ENCODE measurements around the gene VSNL1. TPM values are rescaled to one million over a fixed set of nuclear protein-coding genes. Genes with fewer than 3 reads are reported as not detected.

VSNL1 gene
- total RNA-seq, 1 donor, result 0.36 TPM

- H2AFZ ChIP-seq (ENCODE audit: low read length), result no peak overlapping the region
- peaks cover 7% of the 10 kb centered on the region for H3K4me1 ChIP-seq (ENCODE audit: insufficient read depth, low read length)
- no peak overlapping the region for H3K4me3 ChIP-seq (ENCODE audit: insufficient read depth, low read length)
- H3K4me2 ChIP-seq (ENCODE audit: insufficient read depth, low read length), result no peak overlapping the region
- no peak for TF ChIP-seq CTCF (IDR thresholded peaks at IDR 0.05; ENCODE audit: extremely low read depth, low read depth, low read length)
- no peak for DNase-seq (ENCODE audit: insufficient read length, low spot score, missing footprints)
- no peaks in the 10 kb centered on the region for H3K27me3 ChIP-seq (ENCODE audit: insufficient read depth, low read length)
- no peak overlapping the region for H3K27ac ChIP-seq (ENCODE audit: low read depth, low read length)
- H3K79me2 ChIP-seq (ENCODE audit: insufficient read depth, low read length), result no peaks in the 10 kb centered on the region
- H4K20me1 ChIP-seq (ENCODE audit: insufficient read depth, low read length), result no peaks in the 10 kb centered on the region
- H3K36me3 ChIP-seq (ENCODE audit: insufficient read depth, low read length), result no peaks in the 10 kb centered on the region
- H3K9me3 ChIP-seq (ENCODE audit: low read depth, low read length), result no peaks in the 10 kb centered on the region
These were observed 52.4 kb downstream of the VSNL1 start for GRCh38 chr2:17592731-17593409.

- no peak overlapping the region for H3K27ac ChIP-seq (ENCODE audit: low read depth, low read length)
- DNase-seq (ENCODE audit: insufficient read length, low spot score, missing footprints), result no peak
- no peaks in the 10 kb centered on the region for H3K9me3 ChIP-seq (ENCODE audit: low read depth, low read length)
- peaks cover 7% of the 10 kb centered on the region for H3K4me1 ChIP-seq (ENCODE audit: insufficient read depth, low read length)
- H3K36me3 ChIP-seq (ENCODE audit: insufficient read depth, low read length), result no peaks in the 10 kb centered on the region
- no peaks in the 10 kb centered on the region for H4K20me1 ChIP-seq (ENCODE audit: insufficient read depth, low read length)
- H2AFZ ChIP-seq (ENCODE audit: low read length), result no peak overlapping the region
- H3K4me3 ChIP-seq (ENCODE audit: insufficient read depth, low read length), result no peak overlapping the region
- no peak overlapping the region for H3K4me2 ChIP-seq (ENCODE audit: insufficient read depth, low read length)
- H3K79me2 ChIP-seq (ENCODE audit: insufficient read depth, low read length), result no peaks in the 10 kb centered on the region
- TF ChIP-seq CTCF (IDR thresholded peaks at IDR 0.05; ENCODE audit: extremely low read depth, low read depth, low read length), result no peak
- H3K27me3 ChIP-seq (ENCODE audit: insufficient read depth, low read length), result no peaks in the 10 kb centered on the region
These were observed 52.9 kb downstream of the VSNL1 start for GRCh38 chr2:17593445-17593840.

GRCh38 chr2:17593841-17594491 is 53.5 kb downstream of the VSNL1 start:
- Histone ChIP-seq H3K79me2 (ENCODE audit: insufficient read depth, low read length) (no peaks in the 10 kb centered on the region), H3K4me3 (ENCODE audit: insufficient read depth, low read length) (no peak overlapping the region), H3K36me3 (ENCODE audit: insufficient read depth, low read length) (no peaks in the 10 kb centered on the region), H3K27me3 (ENCODE audit: insufficient read depth, low read length) (no peaks in the 10 kb centered on the region), H3K9me3 (ENCODE audit: low read depth, low read length) (no peaks in the 10 kb centered on the region), H3K27ac (ENCODE audit: low read depth, low read length) (no peak overlapping the region), H3K4me2 (ENCODE audit: insufficient read depth, low read length) (no peak overlapping the region), H2AFZ (ENCODE audit: low read length) (no peak overlapping the region), H3K4me1 (ENCODE audit: insufficient read depth, low read length) (peaks cover 7% of the 10 kb centered on the region), H4K20me1 (ENCODE audit: insufficient read depth, low read length) (no peaks in the 10 kb centered on the region)
- DNase-seq (ENCODE audit: insufficient read length, low spot score, missing footprints), result no peak
- TF ChIP-seq CTCF (IDR thresholded peaks at IDR 0.05; ENCODE audit: extremely low read depth, low read depth, low read length), result no peak

Data from osteoblast (primary cell).